ENCODE results near the gene LRRC37A. TPM values are rescaled to one million over a fixed set of nuclear protein-coding genes. Genes with fewer than 3 reads are reported as not detected.
"Not testable (repeated sequence)": the region's sequence is repeated elsewhere in the genome, so short reads cannot be mapped to it uniquely, and the experiment has no call there.

LRRC37A gene
- polyA plus RNA-seq, 1 of the 3 experiments (the other 2 are of a cell fraction), result 1.6 TPM

GRCh38 chr17:46276728-46277479, 18.0 kb upstream of the LRRC37A start:
- 55% methylated on average over 3 of the region's 3 CpGs for WGBS (ENCODE audit: low lambda C conversion rate)
- H3K9me3 ChIP-seq; H3F3A ChIP-seq (replicated peaks; ENCODE audit: insufficient read depth); H3K9ac ChIP-seq; H3K27ac ChIP-seq (ENCODE audit: low read depth in 2 of 2, low read length in 1 of 2); H3K9me2 ChIP-seq; H3K36me3 ChIP-seq (replicated peaks in 1 of 2; ENCODE audit: control insufficient read depth in 1 of 2, insufficient read depth in 2 of 2, low read length in 1 of 2); DNase-seq; H4K20me1 ChIP-seq (ENCODE audit: insufficient read depth); H2AFZ ChIP-seq (ENCODE audit: low read depth); H3K4me2 ChIP-seq; POLR2A ChIA-PET; H3K4me1 ChIP-seq (ENCODE audit: control insufficient read depth in 1 of 2, insufficient read depth in 2 of 2, low read depth in 1 of 2, low read length in 1 of 2); H3K4me3 ChIP-seq (ENCODE audit: low read depth in 2 of 2, low read length in 1 of 2); H3K27me3 ChIP-seq (ENCODE audit: insufficient read depth); H3K79me2 ChIP-seq (ENCODE audit: insufficient read depth): not testable (repeated sequence)
- CTCF ChIA-PET, result interaction anchor here (0.7 to 1.5 kb wide), 3 partner anchors 10 to 84 kb away, joined by 3 to 8 read pairs (median 8); partner anchors contain the start of gene KANSL1

GRCh38 chr17:46281336-46281735, 13.6 kb upstream of the LRRC37A start:
- H3K27me3 ChIP-seq (ENCODE audit: insufficient read depth); H3K4me3 ChIP-seq (ENCODE audit: low read depth in 2 of 2, low read length in 1 of 2); H3K36me3 ChIP-seq (replicated peaks in 1 of 2; ENCODE audit: control insufficient read depth in 1 of 2, insufficient read depth in 2 of 2, low read length in 1 of 2); DNase-seq; H3K27ac ChIP-seq (ENCODE audit: low read depth in 2 of 2, low read length in 1 of 2); H3K4me1 ChIP-seq (ENCODE audit: control insufficient read depth in 1 of 2, insufficient read depth in 2 of 2, low read depth in 1 of 2, low read length in 1 of 2); H3K9me2 ChIP-seq; H4K20me1 ChIP-seq (ENCODE audit: insufficient read depth); H2AFZ ChIP-seq (ENCODE audit: low read depth); CTCF ChIA-PET; H3K9ac ChIP-seq; POLR2A ChIA-PET; H3K9me3 ChIP-seq; H3F3A ChIP-seq (replicated peaks; ENCODE audit: insufficient read depth); H3K79me2 ChIP-seq (ENCODE audit: insufficient read depth); H3K4me2 ChIP-seq: not testable (repeated sequence)
- WGBS (ENCODE audit: low lambda C conversion rate), result 96% methylated on average over 4 of the region's 4 CpGs

GRCh38 chr17:46282635-46283034, 12.3 kb upstream of the LRRC37A start:
- H3K9ac ChIP-seq; H3K36me3 ChIP-seq (replicated peaks in 1 of 2; ENCODE audit: control insufficient read depth in 1 of 2, insufficient read depth in 2 of 2, low read length in 1 of 2); H3K9me3 ChIP-seq; H3K4me1 ChIP-seq (ENCODE audit: control insufficient read depth in 1 of 2, insufficient read depth in 2 of 2, low read depth in 1 of 2, low read length in 1 of 2); H2AFZ ChIP-seq (ENCODE audit: low read depth); H3K27me3 ChIP-seq (ENCODE audit: insufficient read depth); H3K9me2 ChIP-seq; CTCF ChIA-PET; H3K79me2 ChIP-seq (ENCODE audit: insufficient read depth); H3K27ac ChIP-seq (ENCODE audit: low read depth in 2 of 2, low read length in 1 of 2); POLR2A ChIA-PET; H3K4me2 ChIP-seq; H4K20me1 ChIP-seq (ENCODE audit: insufficient read depth); H3K4me3 ChIP-seq (ENCODE audit: low read depth in 2 of 2, low read length in 1 of 2); DNase-seq: not testable (repeated sequence)
- H3F3A ChIP-seq (replicated peaks; ENCODE audit: insufficient read depth), result peaks cover 11% of the 10 kb centered on the region
- WGBS (ENCODE audit: low lambda C conversion rate), result 95% methylated on average over 12 of the region's 12 CpGs

- H3K9me3 ChIP-seq; H3K79me2 ChIP-seq (ENCODE audit: insufficient read depth); H3K4me1 ChIP-seq (ENCODE audit: control insufficient read depth in 1 of 2, insufficient read depth in 2 of 2, low read depth in 1 of 2, low read length in 1 of 2); H3K4me2 ChIP-seq; POLR2A ChIA-PET; H3K27ac ChIP-seq (ENCODE audit: low read depth in 2 of 2, low read length in 1 of 2); H3K27me3 ChIP-seq (ENCODE audit: insufficient read depth); H2AFZ ChIP-seq (ENCODE audit: low read depth); H3K4me3 ChIP-seq (ENCODE audit: low read depth in 2 of 2, low read length in 1 of 2); H3K36me3 ChIP-seq (replicated peaks in 1 of 2; ENCODE audit: control insufficient read depth in 1 of 2, insufficient read depth in 2 of 2, low read length in 1 of 2); H3K9me2 ChIP-seq; H4K20me1 ChIP-seq (ENCODE audit: insufficient read depth); H3K9ac ChIP-seq; DNase-seq; CTCF ChIA-PET: not testable (repeated sequence)
- WGBS (ENCODE audit: low lambda C conversion rate), result 29% methylated on average over 1 of the region's 1 CpG
- H3F3A ChIP-seq (replicated peaks; ENCODE audit: insufficient read depth), result peaks cover 11% of the 10 kb centered on the region
Observed at GRCh38 chr17:46284467-46284866, 10.5 kb upstream of the LRRC37A start.

GRCh38 chr17:46285500-46285899, 9.4 kb upstream of the LRRC37A start:
- H3K4me2 ChIP-seq; H3K9ac ChIP-seq; H3K9me2 ChIP-seq; H3K9me3 ChIP-seq; H3K27me3 ChIP-seq (ENCODE audit: insufficient read depth); DNase-seq; H3K79me2 ChIP-seq (ENCODE audit: insufficient read depth); H3K4me1 ChIP-seq (ENCODE audit: control insufficient read depth in 1 of 2, insufficient read depth in 2 of 2, low read depth in 1 of 2, low read length in 1 of 2); H3K4me3 ChIP-seq (ENCODE audit: low read depth in 2 of 2, low read length in 1 of 2); H3K36me3 ChIP-seq (replicated peaks in 1 of 2; ENCODE audit: control insufficient read depth in 1 of 2, insufficient read depth in 2 of 2, low read length in 1 of 2); H2AFZ ChIP-seq (ENCODE audit: low read depth); POLR2A ChIA-PET; H4K20me1 ChIP-seq (ENCODE audit: insufficient read depth); H3K27ac ChIP-seq (ENCODE audit: low read depth in 2 of 2, low read length in 1 of 2): not testable (repeated sequence)
- H3F3A ChIP-seq (replicated peaks; ENCODE audit: insufficient read depth), result peaks cover 11% of the 10 kb centered on the region
- 80% methylated on average over 2 of the region's 2 CpGs for WGBS (ENCODE audit: low lambda C conversion rate)
- CTCF ChIA-PET, result interaction anchor here (0.6 to 1.7 kb wide), 3 partner anchors 18 to 93 kb away, joined by 3 to 14 read pairs (median 3); partner anchors contain the start of gene KANSL1

All from SK-N-SH (cell line).